ENCODE data around the gene PPP1R16B.

The PPP1R16B gene

DNA sequence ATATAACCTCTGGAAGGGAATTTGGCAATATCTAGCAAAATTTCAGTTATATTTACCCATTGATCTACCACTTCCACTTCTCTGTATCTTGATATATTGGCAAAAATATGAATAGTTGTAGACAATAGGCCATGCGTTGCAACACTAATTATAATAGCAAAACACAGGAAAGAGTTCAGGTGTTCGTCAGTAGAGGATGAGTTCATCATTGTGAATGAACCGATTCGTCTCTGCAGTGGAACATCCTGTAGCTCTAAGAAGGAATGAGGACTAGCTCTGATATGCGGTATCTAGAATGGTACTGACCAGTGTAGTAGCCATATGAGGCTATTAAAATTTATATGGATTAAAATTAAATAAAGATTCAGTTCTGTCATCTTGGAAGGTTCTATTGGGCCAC is 129.0 kb downstream of the PPP1R16B start:
- Histone ChIP-seq H3K36me3 (ENCODE audit: insufficient read depth) (no peaks in the 10 kb centered on the region; the same call in 1 of the 2 replicates), H3K9ac (no peak overlapping the region), H3K27me3 (ENCODE audit: insufficient read depth, low read depth) (no peaks in the 10 kb centered on the region), H3K4me2 (no peak overlapping the region), H4K20me1 (ENCODE audit: insufficient read depth) (peaks cover 34% of the 10 kb centered on the region), H3K4me3 (IDR thresholded peaks at IDR 0.05; ENCODE audit: insufficient read depth, low read depth, low read length) (no peak overlapping the region), H2AFZ (ENCODE audit: low read depth) (no peak overlapping the region), H3K4me1 (ENCODE audit: low read depth, poor library complexity, severe bottlenecking) (peaks cover 19% of the 10 kb centered on the region), H3K79me2 (ENCODE audit: insufficient read depth, low read depth) (peaks cover 100% of the 10 kb centered on the region), H3K27ac (no peak overlapping the region)
- TF ChIP-seq, protein P1, sequence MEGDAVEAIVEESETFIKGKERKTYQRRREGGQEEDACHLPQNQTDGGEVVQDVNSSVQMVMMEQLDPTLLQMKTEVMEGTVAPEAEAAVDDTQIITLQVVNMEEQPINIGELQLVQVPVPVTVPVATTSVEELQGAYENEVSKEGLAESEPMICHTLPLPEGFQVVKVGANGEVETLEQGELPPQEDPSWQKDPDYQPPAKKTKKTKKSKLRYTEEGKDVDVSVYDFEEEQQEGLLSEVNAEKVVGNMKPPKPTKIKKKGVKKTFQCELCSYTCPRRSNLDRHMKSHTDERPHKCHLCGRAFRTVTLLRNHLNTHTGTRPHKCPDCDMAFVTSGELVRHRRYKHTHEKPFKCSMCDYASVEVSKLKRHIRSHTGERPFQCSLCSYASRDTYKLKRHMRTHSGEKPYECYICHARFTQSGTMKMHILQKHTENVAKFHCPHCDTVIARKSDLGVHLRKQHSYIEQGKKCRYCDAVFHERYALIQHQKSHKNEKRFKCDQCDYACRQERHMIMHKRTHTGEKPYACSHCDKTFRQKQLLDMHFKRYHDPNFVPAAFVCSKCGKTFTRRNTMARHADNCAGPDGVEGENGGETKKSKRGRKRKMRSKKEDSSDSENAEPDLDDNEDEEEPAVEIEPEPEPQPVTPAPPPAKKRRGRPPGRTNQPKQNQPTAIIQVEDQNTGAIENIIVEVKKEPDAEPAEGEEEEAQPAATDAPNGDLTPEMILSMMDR (conservative IDR thresholded peaks at IDR 0.05; ENCODE audit: low read depth, low read length) = no peak

DNA sequence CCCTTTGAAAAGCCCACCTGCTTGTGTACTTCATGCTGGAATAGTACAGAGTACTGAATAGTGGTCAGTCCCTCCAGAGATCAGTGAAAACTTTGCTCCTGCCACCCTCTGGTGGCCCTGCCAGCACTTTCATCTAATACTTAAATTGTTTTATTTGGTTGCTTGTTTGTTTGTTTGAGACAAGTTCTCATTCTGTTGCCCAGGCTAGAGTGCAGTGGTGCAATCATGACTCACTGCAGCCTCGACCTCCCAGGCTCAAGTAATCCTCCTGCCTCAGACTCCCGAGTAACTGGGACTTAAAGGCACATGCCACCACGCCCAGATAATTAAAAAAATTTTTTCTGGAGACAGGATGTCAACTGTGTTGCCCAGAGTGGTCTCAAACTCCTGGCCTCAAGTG is 129.8 kb downstream of the PPP1R16B start:
- no peak overlapping the region for H3K27ac ChIP-seq
- H3K4me3 ChIP-seq (IDR thresholded peaks at IDR 0.05; ENCODE audit: insufficient read depth, low read depth, low read length) = no peak overlapping the region
- no peaks in the 10 kb centered on the region for H3K27me3 ChIP-seq (ENCODE audit: insufficient read depth, low read depth)
- H3K79me2 ChIP-seq (ENCODE audit: insufficient read depth, low read depth) = peaks cover 100% of the 10 kb centered on the region
- no peak overlapping the region for H3K4me2 ChIP-seq
- no peaks in the 10 kb centered on the region; the same call in 1 of the 2 replicates for H3K36me3 ChIP-seq (ENCODE audit: insufficient read depth)
- no peak overlapping the region for H3K9ac ChIP-seq
- H2AFZ ChIP-seq (ENCODE audit: low read depth) = no peak overlapping the region
- peaks cover 26% of the 10 kb centered on the region; the same call in 1 of the 2 replicates for H4K20me1 ChIP-seq (ENCODE audit: insufficient read depth)
- TF ChIP-seq, protein P1 (conservative IDR thresholded peaks at IDR 0.05; ENCODE audit: low read depth, low read length) = no peak
- H3K4me1 ChIP-seq (ENCODE audit: low read depth, poor library complexity, severe bottlenecking) = peaks cover 12% of the 10 kb centered on the region

DNA sequence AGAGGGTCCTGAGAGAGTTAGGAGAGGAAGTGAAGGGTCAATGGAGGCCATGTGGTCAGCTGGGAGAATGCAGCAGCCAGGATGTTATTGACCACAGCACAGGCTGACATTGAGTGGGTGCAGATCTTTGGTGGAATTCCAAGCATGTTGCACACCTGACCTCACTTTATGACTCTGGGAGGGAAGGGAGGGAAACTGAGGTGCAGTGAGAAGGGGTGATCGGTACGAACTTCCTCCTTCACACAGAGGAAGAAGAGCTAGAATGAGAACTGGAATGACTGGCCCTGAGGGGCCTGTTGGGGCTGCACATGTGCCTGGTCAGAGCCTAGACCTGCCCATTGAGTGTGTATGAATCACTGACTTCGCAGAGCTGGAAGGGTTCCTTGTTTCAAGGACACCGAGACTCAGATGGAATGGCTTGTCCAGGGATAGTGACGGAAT is 130.5 kb downstream of the PPP1R16B start:
- H3K79me2 ChIP-seq (ENCODE audit: insufficient read depth, low read depth) = peaks cover 99% of the 10 kb centered on the region
- H3K4me1 ChIP-seq (ENCODE audit: low read depth, poor library complexity, severe bottlenecking) = peaks cover 5% of the 10 kb centered on the region
- H3K36me3 ChIP-seq (ENCODE audit: insufficient read depth) = no peaks in the 10 kb centered on the region; the same call in 1 of the 2 replicates
- H4K20me1 ChIP-seq (ENCODE audit: insufficient read depth) = peaks cover 27% of the 10 kb centered on the region
- no peak overlapping the region for H3K4me2 ChIP-seq
- H3K4me3 ChIP-seq (IDR thresholded peaks at IDR 0.05; ENCODE audit: insufficient read depth, low read depth, low read length) = no peak overlapping the region
- no peak overlapping the region for H2AFZ ChIP-seq (ENCODE audit: low read depth)
- TF ChIP-seq, protein P1 (conservative IDR thresholded peaks at IDR 0.05; ENCODE audit: low read depth, low read length) = no peak
- no peak overlapping the region for H3K27ac ChIP-seq
- no peaks in the 10 kb centered on the region for H3K27me3 ChIP-seq (ENCODE audit: insufficient read depth, low read depth)
- H3K9ac ChIP-seq = no peak overlapping the region

DNA sequence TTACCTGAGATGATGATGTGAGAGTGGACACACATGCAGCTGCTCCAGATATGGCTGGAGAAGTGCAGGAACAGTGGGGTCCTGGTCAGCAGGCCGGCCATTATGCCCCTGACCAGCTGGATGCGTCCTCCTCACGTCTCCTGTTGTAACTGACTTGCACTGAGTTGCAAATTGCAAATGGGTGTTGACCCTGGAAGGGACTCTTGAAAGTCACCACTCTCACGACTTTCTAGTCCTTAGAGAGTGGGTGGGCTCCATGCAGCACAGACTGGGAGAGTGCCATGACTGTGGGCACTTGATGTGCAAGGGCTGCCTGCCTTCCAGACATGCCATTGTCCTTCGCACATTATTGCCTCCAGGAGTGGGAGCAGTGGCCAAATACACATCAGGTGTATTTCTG is 131.5 kb downstream of the PPP1R16B start:
- Histone ChIP-seq H3K27me3 (ENCODE audit: insufficient read depth, low read depth) (no peaks in the 10 kb centered on the region), H3K9ac (no peak overlapping the region), H3K36me3 (ENCODE audit: insufficient read depth) (peaks cover under 1% of the 10 kb centered on the region; the same call in 1 of the 2 replicates), H3K4me2 (no peak overlapping the region), H2AFZ (ENCODE audit: low read depth) (no peak overlapping the region), H4K20me1 (ENCODE audit: insufficient read depth) (peaks cover 25% of the 10 kb centered on the region), H3K4me1 (ENCODE audit: low read depth, poor library complexity, severe bottlenecking) (peaks cover 5% of the 10 kb centered on the region), H3K27ac (no peak overlapping the region), H3K79me2 (ENCODE audit: insufficient read depth, low read depth) (peaks cover 89% of the 10 kb centered on the region), H3K4me3 (IDR thresholded peaks at IDR 0.05; ENCODE audit: insufficient read depth, low read depth, low read length) (no peak overlapping the region)
- TF ChIP-seq, protein P1 (conservative IDR thresholded peaks at IDR 0.05; ENCODE audit: low read depth, low read length) = no peak
